Activated naive CD4-positive, alpha-beta T cell treated with Interleukin-2 at 50 U/mL for 16 hours (primary cell): ENCODE results near the gene RPL36A.
A peak's percentile ranks its signal among the peaks of the same experiment; 100 is the strongest.

Experiments
- DNase-seq: peaks from one replicate; pipeline ENCODE4 v3.0.0-alpha.2; 2020

Gene RPL36A

DNA sequence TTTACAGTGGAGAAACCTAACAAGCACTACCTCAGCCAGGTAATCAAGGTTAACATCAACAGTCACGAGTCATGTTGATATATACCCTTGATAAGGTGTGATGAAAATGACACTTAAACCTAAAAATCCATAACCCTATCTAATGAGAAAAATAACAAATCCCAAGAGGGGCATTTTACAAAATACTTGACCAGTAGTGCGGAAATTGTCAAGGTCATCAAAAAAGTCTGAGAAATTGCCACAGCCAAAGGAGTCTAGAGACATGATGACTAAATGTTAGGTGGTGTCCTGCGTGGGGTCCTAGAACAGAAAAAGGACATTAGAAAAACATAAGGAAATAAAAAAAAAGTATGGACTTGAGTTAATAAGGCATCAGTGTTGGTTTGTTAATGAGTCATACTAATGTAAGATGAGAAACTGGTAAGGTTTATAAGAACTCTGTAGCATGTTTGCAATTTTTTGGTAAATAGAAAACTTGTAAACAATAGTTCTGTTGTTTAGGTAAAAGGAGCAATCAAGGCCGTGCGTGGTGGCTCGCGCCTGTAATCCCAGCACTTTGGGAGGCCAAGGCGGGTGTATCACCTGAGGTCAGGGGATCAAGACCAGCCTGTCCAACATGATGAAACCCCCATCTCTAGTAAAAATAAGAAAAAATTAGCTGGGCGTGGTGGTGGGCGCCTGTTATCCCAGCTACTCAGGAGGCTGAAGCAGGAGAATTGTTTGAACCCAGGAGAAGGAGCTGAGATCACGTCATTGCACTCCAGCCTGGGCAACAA lies 2.9 kb downstream of the RPL36A start:
- DNase-seq: no peak

DNA sequence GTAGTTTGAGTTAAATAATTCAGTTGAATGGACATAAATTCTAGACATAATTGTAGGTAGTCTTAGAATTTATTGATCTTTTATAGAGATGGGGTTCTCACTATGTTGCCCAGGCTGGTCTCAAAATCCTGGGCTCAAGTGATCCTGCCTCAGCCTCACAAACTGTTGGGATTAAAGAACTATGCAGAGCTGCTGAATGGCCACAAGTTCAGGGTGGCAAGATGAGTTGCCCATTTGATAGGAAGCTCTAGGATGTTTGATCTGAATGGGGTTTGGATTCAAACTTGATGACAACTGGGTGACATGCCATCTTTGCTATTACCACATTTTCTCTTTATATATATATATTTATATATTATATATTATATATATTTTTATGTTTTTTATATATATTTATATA lies 3.6 kb downstream of the RPL36A start:
- DNase-seq: no peak

DNA sequence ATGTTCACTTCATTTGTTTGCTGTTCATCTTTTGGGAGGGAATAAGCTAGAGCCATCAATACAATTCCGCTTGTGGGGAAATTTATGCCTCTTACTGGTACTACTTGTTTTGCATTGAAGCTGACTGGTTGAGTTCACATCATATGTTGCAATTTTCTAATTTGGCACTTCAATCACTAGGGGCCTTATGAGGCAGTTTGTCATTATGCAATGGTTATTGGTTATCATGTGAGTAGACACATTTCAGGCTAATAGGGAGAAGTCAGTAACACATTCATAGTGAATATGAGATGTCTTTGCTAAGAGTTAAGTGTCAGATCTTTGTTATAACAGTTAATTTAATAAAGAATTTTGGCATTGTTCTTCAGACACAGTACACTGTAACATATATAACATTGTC lies 5.0 kb downstream of the RPL36A start:
- no peak for DNase-seq

DNA sequence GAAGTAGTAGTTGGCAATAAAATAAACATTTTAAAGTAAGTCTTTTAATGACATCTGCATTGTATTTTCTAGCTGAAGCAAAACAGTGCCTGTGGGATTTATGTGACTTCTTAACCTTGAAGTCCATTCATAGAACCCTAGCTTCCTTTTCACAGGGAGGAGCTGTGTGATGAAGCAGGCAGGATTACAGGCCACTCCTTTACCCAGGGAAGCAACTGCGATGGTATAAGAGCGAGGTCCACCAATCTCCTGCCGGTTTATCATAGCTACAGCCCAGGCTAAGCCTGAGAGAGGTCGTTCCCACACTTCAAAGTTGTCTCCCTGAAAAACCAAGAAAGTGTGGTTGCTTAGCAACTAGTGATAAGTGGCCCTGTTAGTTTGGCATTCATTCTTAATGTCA lies 7.0 kb downstream of the RPL36A start:
- DNase-seq: no peak

DNA sequence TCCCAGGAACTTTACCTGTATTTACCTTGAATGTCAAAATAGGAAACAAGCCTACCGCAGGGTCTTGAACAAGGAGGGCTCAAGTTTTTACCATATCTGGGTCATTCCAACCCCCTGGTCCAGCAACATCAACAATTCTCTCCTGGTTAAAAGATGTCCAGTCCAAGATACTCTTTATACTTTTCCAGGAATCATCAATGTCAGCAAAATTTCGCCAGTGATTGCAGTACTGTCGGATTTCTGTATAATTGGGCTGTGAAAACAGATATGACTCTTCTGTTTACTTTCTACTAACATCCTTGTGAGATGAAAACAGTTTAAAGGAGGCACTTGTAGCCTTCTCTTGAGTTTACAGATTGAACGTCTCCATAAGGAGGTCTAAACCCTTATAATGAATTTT lies 7.9 kb downstream of the RPL36A start:
- DNase-seq: no peak

DNA sequence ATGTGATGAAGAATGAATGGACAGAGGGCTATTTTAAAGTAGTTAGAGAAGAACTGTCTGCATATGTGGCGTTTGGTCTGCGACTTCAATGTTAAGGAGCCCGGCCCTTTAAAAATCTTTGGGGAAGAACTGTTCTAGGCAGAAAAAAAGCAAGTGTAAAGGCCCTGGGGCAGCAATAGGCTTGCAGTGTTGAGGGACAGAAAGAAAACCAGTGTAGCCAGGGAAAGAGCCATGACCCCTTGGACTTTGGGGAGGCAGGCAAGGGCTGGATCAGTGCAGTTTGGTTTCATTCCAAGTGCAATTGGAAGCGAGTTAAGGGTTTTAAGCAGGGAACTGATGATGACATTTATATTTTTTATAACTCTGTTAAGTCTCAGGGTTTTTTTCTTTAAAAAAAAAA lies 9.0 kb downstream of the RPL36A start:
- DNase-seq: no peak

DNA sequence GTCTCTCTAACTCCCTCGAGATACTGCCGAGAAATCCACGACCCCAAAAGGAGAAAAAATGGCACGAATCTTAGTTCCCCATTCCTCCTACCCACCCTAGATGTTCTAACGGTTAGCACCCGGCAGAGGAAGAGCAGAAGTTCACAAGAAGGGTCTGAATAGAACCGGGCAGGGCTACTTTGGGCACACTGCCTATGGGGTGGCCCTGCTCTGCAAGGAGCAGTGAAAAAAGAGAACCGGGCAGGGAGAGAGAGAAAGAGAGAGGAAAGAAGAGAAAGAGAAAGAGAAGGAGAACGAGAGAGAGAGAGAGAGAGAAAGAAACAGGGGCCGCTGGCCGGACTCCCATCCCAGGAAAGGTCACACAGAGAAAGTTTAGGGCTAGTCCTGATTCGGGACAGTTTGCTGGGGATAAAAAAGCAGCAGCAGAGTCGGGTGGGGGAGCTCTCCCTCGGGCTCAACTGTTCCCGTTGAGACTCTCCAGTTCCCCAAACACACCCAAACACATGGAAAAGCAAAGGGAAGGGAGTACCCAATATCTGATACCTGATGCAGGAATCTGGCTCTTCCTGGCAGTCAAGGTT lies 16.4 kb downstream of the RPL36A start:
- no peak for DNase-seq

DNA sequence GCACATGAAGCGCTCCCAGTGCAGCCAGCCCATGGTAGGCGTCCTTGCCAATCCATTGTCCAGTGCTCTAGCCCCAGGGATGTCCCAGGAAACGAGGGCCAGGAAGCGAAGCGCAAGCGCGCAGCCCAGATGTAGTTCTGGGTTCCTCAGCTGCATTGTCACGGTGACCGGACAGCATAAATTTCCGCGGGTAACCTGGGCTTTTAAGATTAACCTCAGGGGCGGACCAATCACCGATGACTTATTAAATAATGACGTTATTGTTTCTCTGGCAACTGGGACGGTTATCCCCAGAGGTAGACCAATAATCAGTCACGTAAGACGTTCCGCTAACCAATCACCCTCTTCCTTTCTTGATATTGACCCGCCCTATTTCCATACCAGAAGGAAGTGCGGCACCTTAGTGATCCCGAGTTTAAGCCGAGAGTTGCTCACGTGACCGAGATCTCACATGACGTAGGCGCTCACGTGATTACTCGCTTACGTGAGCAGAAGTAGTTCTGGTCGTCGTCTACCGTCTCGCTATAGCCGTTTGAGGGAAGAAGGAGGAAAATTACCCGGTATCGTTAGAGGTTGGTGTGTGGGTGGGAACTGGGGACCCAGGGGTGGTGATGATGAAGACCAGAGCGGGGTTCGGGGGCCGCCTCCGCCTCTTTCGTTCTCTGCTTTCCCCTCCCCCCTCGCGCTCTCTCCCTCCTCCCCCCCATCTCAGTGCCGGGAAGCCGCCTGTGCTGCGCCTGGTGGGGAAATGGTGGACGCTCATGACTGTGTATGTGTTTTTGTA lies 17.1 kb downstream of the RPL36A start, which contains the start of the genes GLA and HNRNPH2:
Gene GLA, minus strand, starts transcription at position 178 of the 784 bp plus-strand sequence. Its CDS starts 22 bp downstream, at position 156.
Gene HNRNPH2, plus strand, starts transcription at position 475 of the 784 bp plus-strand sequence. CDS start 3,767 bp downstream, outside the sequence.
- DNase-seq: peak; percentile 89

DNA sequence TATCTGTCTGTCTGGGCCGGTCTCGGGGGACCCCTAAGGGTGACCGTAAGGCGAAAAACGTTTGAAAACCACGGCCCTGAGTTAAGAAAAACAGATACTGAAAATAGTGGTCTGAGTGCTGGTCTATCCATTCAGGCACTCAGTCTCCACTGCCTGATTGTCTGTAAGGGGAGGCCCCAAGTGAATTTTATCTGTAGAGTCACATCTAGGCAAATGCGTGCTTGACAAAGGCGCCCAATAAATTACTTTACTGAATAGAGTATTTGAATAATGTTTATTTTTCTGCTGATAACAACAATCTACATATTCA lies 17.7 kb downstream of the RPL36A start:
- DNase-seq: no peak

DNA sequence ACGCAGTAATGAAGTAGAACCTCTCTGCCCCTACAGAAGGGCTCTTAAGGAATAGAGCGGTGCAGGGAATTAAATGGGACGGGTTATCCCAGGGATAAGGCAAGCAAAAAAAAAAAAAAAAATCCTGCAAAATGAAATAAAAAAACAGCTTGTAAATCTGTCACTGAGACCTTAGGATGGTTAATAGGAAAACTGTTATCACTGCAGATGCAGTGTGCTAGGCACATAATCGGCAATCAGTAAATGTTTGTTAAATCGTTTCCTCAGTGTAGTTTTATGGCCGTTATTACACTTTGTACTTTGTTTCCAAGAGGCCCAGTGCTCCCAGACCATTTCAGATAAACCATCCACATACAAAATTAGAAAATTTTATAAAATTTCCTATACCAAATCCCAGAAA lies 18.2 kb downstream of the RPL36A start:
- DNase-seq: no peak

DNA sequence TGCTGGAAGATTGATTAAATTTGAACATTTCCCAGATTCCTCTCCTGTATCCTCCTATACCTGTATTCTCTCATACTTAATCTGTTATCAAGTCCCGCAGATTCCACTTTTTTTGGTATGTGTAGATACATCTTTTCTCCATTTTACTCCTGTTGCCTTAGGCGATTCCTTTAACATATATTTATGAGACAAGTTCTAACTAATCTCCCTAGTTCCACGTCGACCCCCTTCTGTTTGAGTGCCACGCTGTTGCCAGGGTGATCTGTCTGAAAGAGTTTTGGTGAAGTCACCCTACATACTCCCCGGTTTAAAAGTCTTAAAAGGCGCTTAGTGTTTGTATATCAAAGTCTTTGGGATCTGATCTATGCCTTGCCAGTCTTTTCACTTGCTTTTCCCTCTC lies 19.6 kb downstream of the RPL36A start:
- DNase-seq: no peak

DNA sequence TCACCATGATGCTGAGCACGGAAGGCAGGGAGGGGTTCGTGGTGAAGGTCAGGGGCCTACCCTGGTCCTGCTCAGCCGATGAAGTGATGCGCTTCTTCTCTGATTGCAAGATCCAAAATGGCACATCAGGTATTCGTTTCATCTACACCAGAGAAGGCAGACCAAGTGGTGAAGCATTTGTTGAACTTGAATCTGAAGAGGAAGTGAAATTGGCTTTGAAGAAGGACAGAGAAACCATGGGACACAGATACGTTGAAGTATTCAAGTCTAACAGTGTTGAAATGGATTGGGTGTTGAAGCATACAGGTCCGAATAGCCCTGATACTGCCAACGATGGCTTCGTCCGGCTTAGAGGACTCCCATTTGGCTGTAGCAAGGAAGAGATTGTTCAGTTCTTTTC lies 21.2 kb downstream of the RPL36A start:
- DNase-seq: no peak

DNA sequence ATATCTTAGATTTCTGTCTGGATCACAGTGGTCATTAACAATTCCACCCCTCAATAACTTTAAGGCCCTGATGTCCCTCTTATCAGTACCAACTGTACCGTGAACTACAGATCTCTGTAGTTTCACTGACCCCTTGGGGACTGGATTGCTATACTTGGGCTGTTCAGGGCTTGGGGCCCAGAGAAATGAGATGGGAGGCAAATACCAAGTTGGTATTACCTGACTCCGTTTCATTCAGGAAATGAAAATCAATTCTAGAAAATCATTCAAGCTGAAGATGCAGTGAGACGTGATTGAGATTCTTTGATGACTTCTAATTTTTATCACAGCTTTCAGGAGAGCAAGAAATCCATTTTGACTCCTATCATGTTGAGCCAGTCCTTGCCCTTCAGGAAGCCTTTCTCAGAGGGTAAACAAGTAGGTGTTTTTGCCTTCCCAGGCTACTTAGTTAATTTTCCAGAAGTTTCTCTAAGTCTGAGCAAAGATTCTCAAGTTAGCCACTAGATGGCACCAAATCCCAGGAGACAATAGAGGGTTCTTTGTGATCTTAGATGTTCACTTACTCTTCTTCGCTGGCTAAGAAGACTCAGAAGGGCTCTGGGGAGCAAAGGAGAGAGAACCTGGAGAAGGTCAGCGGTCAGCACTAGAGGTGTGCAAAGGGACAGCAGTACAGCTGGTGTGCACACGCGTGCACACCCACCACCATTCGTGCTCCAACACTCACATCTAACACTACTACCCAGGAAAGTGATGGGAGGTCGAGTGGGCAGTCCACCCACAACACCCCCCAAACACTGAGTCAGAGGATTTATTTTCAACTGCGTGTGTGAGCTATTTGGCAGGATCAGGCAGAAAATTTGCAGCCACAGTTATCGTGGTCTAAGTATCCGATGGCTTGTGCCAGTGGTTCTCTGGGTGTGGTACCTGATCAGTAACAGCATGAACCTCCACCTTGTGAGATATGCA lies 24.7 kb downstream of the RPL36A start:
- DNase-seq: peak; percentile 19

DNA sequence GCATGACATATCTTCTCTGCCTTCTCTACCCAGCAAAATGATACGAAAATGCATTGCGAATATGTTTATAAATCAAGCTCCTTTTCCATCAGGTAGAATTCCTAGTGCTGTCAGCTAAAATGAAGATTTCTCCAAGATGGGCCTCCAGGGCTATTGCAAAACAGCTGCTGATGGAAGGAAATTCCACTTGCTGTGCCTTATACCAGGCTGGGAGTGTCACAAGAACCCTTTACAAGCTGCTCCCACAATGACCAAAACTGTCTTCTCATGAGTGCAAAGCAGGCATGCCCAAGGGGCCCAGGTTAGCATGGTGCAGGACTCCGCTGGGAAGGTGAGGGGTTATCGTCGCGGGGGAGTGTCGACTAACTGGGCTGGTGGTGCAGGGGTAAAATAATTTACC lies 25.9 kb downstream of the RPL36A start:
- no peak for DNase-seq

DNA sequence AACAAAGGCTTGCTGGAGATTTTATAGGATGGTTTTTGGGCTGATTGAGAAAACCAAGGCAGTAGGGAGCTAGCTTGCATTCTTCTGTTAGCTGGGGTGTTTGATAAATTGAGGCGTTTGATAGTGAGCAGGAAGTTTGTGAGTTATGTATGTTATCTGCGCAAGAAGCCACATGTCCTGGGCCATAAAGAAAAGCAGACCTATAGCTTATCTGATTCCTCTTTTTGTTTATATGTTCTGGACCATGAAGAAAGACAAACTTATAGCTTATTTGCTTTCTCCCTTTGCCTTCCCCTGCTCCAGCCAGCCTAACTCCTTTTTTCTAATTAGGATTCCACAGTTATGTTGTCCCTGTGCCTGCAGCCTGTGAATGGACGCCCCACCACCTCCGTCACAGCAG lies 26.4 kb downstream of the RPL36A start:
- no peak for DNase-seq

DNA sequence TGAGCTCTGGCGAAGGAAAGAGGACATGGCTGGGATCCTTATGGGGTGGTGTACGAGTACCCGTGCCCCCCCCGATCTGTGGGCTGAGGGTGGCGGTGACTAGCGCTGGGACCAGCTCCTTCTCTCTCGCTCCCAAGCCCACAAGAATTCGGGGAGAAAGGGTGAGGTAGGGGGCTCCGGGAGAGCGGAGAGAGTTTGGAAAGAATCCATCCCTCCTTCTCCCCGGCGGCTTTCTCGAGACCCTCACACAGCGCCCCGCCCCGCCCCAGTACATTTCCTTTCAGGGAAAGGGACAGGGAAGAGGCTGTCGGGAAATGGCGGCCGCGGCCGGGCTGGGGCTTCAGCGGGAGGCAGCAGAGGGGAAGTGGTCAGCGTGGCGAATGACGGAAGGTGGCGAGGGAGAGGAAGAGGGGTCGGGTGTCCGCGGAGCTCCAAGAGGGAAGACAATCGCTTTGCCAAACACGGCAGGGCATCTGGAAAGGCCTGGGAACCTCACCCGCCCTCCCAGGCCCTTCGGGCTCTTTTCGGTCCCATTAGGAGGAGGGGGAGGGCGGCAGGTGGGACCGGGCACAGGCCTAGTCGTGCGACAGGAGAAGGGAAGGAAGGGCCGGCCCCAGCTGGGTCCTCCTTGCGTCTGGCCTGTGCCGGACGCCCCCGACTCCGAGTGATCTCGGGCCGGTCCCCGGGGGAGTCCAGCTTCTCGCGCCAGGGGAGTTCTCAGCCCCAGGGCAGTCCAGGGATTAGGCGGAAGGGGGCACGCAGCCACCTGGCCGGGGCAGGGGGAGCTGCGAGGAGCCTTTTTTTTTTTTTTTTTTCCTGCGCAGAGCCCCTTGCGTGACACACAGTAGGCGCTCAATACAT lies 27.4 kb downstream of the RPL36A start:
- peak; percentile 28 for DNase-seq

DNA sequence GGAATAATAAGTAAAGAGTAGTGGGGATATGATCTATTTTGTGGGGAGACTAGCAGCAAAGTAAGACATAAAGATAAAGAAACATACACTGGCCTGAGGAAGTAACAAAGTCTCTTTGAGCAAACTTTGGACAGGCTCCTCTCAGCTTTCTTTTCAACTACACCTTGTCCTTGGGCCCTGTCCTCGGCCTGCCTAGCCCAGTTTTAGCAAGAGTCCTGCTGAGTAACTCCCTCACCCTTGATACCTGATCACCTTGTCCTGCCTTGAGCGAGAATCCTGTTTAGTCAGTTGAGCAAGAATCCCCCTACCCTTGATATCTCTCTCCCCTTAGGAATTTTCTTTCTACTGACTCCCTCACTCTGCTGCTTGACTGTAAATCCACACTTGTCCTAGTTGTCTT lies 28.7 kb downstream of the RPL36A start:
- no peak for DNase-seq

DNA sequence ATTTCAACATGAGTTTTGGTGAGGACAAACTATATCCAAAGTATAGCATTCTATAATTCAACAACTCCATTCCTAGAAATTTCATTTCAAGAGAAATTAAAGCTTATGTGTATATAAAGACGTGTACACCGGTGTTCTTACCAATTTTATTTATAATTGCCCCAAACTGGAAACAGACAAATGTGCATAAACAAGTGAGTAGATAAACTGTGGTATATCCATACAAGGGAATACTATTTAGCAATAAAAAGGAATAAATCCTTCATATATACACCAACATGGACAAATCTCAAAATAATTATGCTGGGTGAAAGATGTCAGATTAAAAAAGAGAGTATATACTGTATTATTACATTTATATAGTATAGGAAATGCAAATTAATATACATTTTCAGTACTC lies 37.1 kb downstream of the RPL36A start:
- no peak for DNase-seq

DNA sequence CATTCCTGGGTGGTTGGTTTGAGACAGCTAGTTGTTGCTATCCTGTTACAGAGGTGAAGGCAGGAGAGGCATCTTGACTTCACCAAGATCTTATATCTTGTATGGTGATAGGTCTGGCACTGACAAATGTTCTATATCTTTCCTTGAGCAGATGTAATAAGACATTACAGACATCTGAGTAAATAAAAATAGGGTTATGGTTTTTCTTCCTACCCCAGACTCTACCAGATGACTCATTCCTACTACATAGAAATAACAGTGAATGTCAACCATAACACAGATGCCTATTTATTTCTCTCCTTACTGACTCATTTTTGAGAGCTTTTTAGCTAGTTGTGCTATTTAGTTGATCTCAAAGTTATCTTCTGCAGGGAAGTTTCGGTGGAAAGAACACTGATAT lies 39.1 kb downstream of the RPL36A start:
- no peak for DNase-seq

DNA sequence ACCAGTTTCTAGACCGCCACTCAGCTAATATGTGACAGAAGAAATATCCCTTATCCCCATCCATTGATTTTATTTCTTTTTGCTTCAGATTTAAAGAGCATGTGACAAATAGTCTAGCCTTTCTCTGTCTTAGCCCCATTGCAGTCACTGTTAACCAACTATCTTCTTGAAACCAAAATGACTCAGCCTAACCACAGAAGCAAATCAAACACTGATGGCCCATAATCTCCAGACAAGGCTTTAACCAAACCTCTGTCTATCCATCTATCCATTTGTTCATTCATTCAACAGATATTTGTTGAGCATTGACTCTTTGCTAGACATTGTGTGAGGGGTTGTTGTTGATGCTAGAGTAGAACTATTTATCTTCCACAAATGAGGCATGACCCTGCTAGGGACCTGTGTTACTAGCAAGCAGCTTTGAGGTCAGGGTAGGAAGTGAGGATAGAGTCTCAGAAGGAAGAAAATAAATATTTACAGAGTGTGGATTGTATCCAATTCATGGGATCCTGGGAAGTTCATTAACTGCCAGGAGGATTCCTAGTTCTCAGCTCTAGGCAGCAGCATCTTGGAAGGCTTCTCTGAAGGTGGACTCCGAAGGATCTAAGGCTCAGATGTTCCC lies 39.8 kb downstream of the RPL36A start:
- DNase-seq: no peak

DNA sequence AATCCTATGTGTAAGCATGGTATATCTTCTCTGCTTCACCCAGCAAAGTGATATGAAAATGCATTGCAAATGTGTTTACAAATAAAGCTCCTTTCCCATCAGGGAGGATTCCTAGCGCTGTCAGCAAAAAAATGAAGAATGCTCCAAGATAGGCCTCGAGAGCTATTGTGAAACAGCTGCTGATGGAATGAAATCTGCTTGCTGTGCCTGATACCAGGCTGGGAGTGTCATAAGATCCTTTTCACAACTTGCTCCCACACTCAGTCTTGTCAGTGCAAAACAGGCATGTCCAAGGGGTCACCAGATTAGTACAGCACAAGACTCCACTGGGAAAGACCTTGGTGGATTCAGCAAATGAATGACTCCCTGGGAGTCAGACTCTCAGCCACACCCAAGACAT lies 51.3 kb downstream of the RPL36A start:
- no peak for DNase-seq
